LoVo (cell line): ENCODE data around the gene SHB.

Experiments
- DNase-seq: peaks from one replicate; pipeline ENCODE4 v3.0.0-alpha.2; 2016; ENCODE audit warnings: low spot score

SHB gene

DNA sequence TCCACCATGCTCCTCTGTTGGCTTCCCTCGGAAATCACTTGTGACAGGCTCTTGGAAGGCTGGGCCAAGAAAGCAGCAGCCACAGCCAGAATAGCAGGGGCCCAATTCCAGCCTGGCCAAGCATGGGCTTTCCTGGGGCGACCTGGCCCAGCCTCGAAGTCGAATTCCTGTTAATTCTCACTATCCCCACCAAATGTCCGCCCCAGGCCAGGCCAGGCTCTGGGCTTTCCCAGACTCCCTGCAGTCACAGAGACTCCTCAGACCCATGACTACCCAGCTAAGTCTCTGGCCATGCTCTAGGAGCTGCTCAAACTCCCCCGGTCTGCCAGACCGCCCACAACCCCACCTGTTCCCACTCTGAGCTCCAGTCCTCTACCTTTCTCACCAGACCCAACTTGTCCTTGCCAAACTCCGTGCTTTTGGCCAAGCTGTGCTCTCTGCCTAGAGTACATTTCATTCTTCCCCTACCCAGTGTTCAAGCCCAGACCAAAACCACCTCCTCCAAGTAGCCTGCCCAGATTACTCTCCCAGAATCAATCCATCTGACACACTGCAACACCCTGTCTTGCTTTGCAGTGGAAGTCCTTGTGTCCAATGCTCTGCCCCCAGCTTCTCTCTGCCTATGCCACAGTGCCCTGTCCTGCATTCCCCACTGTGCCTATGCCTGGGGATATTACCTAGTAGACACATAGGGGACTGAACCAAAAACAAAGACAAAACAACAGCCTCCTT lies 26.2 kb downstream of the SHB start:
- no peak for DNase-seq

DNA sequence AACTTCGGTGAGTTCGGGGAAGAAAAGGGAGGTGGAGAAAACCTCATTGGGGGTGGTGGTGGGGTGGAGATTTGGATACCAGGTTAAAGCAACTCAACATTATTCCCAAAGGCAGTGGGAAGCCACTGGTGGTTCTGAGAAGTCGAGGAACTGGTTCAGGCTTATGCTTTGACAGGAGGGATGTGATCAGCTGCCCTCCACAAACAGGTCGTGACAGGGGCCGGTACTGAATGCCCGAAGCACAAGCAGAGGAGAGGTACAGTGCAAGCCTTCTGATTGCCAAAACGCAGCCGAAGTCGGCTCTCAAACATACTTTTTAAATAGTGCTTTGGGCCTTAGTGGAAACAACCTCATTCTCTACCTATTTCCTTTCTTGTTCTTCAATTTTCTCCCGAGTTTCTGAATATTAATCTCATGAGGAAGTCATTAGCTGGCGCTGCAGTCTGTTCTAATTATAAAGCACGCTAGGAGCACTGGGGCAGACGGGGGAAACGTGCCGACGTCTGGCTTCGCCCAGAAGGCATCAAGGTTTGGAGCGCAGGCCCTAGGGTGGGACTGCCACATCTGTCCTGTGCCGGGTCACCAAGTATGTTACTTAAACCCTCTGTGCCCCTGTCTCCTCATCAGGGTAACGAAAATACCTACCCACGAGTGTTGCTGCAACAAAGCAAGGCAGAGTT lies 27.3 kb downstream of the SHB start:
- DNase-seq: no peak

DNA sequence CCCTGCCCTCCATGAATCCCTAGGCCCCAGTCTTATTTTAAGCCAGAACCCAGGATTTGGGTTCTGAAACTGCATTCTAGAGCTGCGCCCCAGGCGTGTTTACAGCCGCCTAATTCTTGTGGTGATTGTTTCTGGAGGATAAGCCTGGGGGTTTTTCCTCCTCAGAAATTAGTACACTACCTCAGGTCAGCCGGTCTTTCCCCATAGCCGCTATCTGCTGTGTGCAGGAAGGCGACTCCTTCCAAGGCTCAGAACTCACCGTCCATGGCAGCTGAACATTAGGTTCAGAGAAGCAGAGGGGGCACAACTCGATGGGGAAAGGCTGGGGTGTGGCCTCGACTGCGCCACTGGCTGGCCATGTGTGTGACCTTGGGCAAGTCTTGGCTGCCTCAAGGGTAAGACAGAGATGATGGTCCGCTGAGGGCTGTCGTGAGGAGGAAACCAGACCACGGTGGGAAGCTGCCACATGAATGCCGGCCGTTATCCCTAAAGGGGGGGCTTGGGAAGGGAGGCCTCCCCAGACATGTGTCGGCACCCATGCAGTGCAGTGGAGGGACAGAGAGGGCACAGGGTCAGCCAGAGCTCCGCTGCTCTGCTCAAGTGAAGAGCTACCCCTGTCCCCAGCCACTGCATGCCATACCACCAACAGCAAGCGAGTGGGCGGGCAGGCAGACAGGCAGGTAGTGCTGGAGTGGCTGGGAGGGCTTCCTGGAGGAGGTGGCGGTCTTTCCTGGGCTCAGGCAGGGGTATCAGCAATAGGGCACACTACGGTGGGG lies 28.9 kb downstream of the SHB start:
- no peak for DNase-seq

DNA sequence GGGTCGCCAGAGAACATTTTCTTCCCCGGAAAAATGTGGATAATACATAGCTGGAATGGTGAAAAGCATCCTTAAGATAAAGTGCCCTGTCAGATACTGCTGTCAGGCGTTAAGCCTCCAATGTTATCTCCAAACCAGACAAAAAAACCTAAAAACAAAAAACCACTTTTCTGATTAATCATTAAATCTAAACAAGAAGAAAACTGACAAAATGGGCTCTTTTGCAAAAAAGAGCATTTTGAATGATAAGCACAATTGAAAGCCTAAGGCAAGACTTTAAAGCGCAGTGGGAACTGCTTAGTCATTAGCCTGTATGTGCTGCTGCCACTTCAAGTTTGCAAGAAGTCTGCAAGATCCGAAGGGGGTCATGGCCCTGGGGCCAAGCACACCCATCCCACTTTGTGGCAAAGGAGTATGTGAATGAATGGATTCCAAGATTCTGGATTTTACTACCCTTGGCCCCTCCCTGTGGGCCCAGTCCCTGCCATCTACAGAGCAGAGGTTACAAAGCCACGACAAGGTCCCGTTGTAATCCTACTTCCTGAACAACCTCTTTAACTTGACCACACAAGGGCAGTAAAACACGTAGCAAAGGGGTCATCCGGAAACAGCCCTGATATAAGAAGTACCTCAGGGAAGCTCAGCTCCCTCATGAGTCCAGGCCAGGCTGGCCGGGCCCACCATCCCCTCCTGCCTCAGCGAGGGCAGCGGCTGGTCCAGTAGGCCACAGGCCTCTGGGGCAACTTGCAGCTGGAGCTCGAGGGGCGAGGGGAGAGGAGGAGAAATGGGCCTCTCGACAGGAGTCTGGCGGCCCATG lies 29.7 kb downstream of the SHB start:
- peak; percentile 76 for DNase-seq

- DNase-seq: no peak
Observed at GRCh38 chr9:38038307-38039089, 30.5 kb downstream of the SHB start.

- no peak for DNase-seq
Observed at GRCh38 chr9:38037981-38038306, 31.1 kb downstream of the SHB start.

- DNase-seq: no peak
Observed at GRCh38 chr9:38036359-38037084, 32.5 kb downstream of the SHB start.

- DNase-seq: peak; percentile 59
Observed at GRCh38 chr9:38035873-38036272, 33.2 kb downstream of the SHB start.

GRCh38 chr9:38033941-38034340 lies 35.1 kb downstream of the SHB start:
- DNase-seq: no peak

DNA sequence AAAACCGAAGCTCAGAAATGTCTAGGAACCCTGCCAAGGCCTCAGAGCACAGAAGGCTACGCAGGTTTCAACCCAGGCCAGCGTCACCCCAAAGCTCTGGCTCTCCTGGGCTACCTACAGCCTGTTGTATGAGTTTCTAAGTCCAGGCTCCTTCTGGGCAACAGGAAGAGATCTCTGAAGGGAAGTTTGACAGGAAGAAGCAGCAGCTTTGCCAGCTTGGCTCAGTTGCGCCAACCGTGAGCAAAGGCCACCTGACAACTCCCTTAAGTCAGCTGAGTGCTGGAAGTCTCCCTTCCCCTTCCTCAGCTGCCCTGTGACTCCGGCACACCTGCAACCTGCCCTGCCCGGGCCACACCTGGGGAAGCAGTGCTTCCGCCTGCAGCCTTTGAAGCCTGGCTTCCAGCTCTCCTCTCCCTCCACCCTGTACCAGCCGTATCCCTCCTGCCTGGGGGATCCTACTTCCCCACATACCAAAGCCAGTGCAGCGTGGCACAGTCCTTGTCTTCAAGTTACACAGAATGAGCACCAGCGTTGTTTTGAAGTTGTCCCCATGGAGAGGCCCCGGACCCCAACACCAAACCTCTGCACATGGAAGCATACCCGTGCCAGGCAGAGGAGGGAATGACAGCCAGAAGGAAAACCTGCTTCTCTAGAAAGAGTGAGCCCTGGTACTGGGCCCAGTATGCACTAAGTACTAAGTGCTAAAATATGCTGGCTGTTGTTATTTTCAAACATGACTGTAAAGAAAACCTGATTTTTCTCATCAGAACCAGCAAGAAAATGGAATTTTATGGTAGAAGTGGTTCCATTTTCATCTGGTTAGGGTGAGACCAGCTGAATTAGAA lies 36.5 kb downstream of the SHB start:
- peak; percentile 50 for DNase-seq

DNA sequence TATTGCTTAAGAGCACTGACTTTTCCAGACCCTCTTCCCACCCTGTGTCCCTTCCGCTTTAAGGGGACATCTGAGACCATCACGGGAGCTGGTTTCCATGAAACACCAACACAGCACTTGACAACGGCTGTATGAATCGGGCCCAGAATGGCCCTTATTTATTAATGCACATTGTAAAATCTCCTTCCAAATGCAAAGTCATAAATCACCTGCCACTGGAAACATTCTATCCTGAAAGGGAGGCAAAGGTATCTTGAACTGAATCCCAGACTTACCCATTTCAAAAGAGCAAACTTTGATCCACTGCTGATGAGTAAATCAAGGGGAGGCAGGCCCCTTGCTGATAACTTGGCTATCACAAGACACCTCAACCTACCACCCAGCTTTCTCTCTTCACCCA lies 37.4 kb downstream of the SHB start:
- DNase-seq: no peak

- no peak for DNase-seq
Observed at GRCh38 chr9:38030658-38031057, 38.4 kb downstream of the SHB start.

DNA sequence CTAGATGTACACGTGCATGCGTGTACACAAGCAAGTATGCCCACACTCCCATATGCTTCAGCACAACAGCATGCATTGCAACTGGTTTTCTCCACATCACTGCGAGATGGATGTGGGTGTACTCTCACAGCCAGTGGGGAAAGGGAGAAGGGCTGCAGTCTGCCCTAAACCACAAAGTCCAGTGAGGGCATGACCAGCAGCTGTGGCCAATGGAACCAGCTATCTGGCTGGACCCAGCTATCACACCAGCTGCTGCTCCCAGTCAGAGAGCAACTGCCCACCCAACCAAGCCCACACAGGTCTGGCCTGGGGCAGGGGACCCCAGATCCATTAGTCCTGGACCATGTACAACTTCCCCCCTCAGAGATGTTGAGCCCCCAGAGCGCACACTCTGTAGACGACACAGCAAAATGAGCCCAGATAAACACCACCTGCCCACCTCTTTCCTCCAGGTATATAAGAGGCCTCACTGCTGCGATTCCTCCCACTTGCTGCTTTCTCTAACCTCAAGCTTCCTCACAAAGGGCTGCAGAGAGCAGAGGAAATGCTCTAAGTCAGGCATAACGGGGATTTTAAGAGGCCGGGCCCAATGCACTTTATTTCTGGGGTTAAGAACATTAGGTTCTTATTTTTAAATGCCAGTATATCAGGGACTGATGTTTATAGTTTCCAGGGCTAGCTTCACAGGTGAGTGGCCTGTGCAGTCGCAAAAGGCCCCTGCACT lies 39.0 kb downstream of the SHB start:
- no peak for DNase-seq

DNA sequence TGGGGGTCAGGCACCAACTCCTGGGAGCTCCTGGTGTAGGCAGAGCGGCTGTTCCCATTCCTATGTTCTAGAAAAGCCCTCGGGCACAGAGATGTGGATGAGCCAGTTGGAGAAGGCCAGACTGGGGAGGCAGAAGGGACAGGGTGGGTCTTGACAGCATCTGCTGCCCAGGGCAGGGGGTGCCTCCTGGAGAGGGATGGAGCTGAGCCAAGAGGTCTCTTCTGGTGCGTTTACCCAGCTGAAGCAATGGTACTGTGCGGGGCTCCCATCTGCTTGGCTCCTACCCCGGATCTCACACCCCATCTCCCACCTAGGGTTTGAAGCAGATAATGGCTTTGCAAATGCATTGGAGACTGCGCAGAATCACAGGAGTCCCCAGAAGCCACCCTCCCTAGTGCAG lies 41.3 kb downstream of the SHB start:
- DNase-seq: no peak

DNA sequence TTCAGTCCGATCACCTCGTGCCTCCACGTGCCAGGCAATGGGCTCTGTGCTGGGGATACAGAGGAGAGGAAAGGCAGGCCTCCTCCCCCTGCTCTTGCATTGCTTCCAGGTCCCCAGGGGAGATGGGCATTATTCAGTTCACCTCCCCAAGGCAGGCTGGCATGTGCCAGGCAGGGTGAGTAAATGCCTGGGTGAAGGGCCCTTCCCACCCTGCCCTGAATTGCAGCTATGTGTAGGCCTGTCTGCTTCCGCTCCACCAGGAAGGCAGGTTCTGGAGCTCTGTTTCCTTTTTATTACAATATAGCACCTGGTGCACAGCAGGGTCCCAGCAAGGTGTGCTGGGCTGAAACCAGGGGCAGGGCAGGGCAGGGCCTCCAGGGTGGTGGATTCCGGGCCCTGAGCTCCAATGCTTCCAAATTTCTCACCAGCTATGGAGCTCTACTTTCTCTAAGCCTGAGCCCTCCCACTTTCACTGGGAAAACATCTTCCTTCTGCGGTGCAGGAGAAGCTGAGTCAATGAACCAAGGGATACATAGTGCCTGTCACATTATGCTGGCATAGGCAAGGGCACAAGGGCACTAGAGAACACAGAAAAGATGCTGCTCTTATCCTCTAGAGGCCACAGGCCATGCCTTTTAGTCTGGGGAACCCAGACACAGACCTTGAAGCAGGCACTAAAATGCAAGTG lies 42.0 kb downstream of the SHB start:
- no peak for DNase-seq

- DNase-seq: no peak
Observed at GRCh38 chr9:38026021-38026809, 42.8 kb downstream of the SHB start.

- DNase-seq: no peak
Observed at GRCh38 chr9:38025166-38025565, 43.9 kb downstream of the SHB start.
